NCI-H446 treated with DMSO at 0.1 percent for 48 hours (cell line): ENCODE measurements around the gene CD9.
A peak's percentile ranks its signal among the peaks of the same experiment; 100 is the strongest.
"Not testable (repeated sequence)": the region's sequence is repeated elsewhere in the genome, so short reads cannot be mapped to it uniquely, and the experiment has no call there.

Source experiments
- DNase-seq: peaks from one replicate; lab custom pipeline; 2025; lab: John Stamatoyannopoulos, UW

CD9 gene

GRCh38 chr12:6199531-6200255 is 507 bp upstream of the CD9 start:
- peak; percentile 73 for DNase-seq

- no peak for DNase-seq
These were observed 1.0 kb downstream of the CD9 start for GRCh38 chr12:6201213-6201608.

- DNase-seq = no peak
These were observed 1.6 kb downstream of the CD9 start for GRCh38 chr12:6201826-6202225.

- no peak for DNase-seq
These were observed 2.1 kb downstream of the CD9 start for GRCh38 chr12:6202304-6202703.

DNA sequence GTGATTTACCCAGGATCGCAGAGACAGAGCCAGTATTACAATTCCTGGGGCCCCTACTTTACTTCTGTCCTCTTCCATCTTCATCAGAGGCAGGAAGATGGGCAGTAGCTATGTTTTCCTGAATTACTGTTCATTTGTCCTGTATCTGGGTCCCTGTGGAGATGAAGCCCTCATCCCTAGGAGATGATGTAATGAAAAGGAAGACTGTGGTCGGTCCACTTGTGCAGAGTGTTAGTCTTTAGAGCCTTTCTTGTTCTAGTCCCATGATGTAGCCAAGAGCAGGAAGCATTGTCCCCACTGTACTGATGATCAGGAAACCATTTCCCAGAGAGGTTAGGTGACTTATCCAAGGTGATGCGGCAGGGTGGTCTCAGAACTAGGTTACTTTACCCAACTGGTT is 2.6 kb downstream of the CD9 start:
- DNase-seq = no peak

DNA sequence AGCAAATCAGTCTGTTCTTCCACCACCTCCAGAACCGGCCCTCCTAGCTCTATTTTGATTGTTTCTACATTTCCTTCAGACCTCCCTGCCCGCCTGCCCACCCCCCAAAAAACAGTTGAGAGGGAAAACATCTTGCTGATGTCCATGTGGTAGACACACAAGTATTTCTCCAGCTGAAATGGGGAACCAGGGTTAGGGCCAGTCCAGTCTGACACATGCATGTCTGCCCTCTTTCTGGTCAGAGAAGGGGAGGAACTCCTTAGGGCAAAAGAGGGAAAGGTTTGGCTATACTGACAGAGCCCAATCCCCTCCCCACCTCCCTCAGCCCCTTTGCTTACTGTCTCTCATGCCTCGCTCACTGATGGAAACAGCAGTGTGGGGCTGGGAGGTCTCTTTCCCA is 3.4 kb downstream of the CD9 start:
- DNase-seq = no peak

DNA sequence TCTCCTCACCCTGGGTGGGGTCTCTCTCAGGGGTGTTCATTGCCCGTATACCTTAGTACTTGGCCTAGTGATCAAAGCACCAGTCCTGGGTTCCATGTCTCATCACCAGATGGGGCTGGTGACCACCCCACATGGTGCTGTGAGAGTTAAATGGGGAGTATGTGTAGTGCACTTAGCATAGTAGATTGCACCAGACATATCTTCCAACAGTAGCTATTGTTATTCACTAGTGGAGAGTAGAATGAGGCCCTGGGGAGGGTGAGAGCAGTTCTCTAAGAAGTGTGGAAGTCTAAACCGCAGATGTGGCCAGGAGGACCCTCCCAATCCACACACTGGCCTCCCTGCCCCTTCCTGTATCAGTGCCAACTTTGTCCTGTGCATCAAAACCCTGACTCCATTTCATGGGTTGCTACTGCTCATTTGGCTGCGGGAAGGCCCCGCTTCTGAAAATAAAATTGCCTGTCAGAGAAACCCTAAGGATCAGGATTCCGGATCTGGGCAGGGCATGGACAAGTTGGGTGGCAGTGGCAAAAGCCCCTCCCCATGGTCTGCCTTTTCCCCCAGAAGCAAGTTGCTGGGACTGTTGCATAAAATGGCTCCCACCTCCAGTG is 4.4 kb downstream of the CD9 start:
- no peak for DNase-seq

GRCh38 chr12:6205144-6205539 is 4.9 kb downstream of the CD9 start:
- DNase-seq = peak; percentile 53

- DNase-seq = no peak
These were observed 5.6 kb downstream of the CD9 start for GRCh38 chr12:6205761-6206160.

GRCh38 chr12:6206327-6206726 is 6.1 kb downstream of the CD9 start:
- DNase-seq = no peak

GRCh38 chr12:6207259-6207925 is 7.2 kb downstream of the CD9 start:
- DNase-seq = no peak

DNA sequence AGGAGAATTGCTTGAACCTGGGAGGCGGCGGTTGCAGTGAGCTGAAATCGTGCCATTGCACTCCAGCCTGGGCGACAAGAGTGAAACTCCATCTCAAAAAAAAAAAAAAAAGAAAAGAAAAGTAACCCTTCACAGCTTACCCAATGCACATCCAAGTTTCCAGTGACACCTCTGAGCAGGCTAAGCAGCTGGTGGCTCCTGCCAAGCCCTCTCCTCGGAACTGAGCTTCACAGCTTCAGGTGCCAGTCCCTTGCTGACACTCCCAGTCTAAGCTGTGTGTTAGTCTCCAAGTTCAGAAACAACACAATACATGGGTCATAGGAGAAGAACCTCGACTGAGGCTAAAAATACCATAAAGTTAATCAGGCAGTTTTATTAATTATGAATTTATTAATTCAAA is 7.9 kb downstream of the CD9 start:
- DNase-seq = no peak

GRCh38 chr12:6209428-6209827 is 9.2 kb downstream of the CD9 start:
- not testable (repeated sequence) for DNase-seq

DNA sequence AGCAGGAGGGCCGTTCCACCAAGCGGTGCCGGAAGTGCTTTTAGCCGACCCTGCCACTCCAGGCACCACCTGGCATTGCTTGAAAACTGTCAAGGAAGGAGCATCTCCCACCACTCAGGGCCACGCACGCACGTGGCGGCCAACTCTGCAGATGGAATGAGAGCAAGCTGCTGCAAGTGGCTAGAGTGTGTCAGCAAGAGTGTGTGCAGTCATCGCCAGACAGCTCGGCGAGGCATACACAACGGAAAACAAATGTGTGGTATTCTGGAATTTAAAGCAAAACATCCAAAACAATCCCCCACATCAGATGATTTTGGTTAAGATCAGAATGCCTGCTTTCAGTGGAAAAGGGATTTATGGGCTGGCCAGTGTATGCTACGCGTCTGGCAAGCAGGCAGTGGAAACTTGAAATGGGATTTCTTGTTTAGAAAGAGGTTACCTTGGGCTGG is 11.2 kb downstream of the CD9 start:
- no peak for DNase-seq

DNA sequence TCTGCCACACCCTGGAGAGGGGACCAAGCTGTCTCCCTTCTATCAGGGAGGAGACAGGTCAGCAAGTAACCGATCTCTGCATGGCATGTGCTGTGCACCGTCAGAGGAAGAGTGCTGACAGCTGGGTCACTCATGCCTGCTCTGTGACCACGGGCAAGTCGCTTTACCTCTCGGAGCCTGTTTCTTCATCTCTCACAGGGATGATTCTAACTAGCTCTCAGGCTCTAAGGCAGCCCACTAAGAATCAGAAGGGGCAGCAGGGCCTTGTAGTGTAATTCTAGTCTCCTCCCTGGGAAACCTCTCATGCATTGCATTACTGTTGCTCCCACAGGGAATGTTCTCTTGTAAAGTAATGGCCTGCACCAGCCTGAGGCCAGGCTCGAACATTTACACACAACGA is 11.9 kb downstream of the CD9 start:
- no peak for DNase-seq

DNA sequence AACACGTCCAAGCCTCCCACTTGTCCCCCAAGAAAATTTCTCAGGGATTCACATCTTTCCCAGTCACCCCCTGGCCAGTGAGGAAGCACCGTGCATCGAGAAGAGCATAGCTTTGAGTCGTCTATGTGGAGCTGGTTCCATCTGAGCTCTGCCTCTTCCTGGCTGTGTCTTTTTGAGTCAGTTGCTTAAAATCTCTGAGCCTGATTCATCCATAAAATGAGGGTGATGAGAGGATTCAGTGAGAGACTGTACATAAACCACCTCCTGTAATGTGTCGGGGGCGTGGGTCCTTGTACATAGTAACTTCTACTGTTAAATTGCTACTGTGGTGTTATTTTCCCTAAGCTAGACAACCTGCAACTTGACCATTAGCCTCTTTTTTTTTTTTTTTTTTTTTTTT is 13.8 kb downstream of the CD9 start:
- DNase-seq = no peak

GRCh38 chr12:6214633-6215032 is 14.4 kb downstream of the CD9 start:
- DNase-seq = no peak

GRCh38 chr12:6215120-6215807 is 15.1 kb downstream of the CD9 start:
- no peak for DNase-seq

DNA sequence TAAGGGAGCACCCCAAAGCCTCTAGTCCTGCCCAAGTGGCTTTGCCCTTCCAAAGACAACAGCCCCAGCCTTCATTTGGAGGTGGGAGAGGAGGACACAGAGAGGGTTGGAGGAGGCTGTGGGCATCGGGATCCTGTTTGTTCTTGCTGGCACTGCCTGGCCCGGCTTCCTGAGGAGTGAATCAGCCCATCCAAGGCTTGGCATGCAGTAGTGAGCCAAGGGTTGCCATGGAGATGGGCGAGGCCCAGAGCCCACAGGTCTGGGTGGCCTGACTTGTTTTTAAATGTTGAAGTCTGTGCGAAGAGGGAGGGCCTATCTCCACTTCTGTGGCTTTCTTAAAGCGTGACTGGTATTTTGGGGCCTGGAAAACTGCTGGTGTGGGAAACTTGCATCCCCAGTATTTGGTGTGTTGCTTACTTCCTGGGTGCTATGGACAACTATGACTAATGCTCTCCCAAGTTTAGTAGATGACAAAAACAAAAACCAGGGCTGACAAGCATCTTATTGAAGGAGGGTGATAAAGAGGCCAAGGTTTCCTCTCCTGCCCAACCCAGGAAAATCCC is 15.8 kb downstream of the CD9 start:
- DNase-seq = peak; percentile 89

GRCh38 chr12:6216581-6216980 is 16.4 kb downstream of the CD9 start:
- no peak for DNase-seq

- DNase-seq = no peak
These were observed 18.2 kb downstream of the CD9 start for GRCh38 chr12:6218347-6218925.

GRCh38 chr12:6219980-6220379 is 19.8 kb downstream of the CD9 start:
- DNase-seq = no peak
